Measurements from ENCODE around the gene RHCE.

Gene RHCE

GRCh38 chr1:25338188-25338981, 82.2 kb downstream of the RHCE start, which contains the start of gene TMEM50A (continued):
- TF ChIP-seq TSHZ1 (tag by site-specific recombination; IDR thresholded peaks at IDR 0.05; ENCODE audit: borderline replicate concordance) (no peak), ZNF37A (tag by site-specific recombination; IDR thresholded peaks at IDR 0.05) (no peak), INSM2 (tag by site-specific recombination; IDR thresholded peaks at IDR 0.05) (peak; percentile 65; the same call in 1 of the 2 replicates), ZNF23 (tag by site-specific recombination; IDR thresholded peaks at IDR 0.05; ENCODE audit: borderline replicate concordance) (no peak), ZNF561 (tag by site-specific recombination; IDR thresholded peaks at IDR 0.05; ENCODE audit: borderline replicate concordance) (peak; percentile 75; the same call in 1 of the 2 replicates), ZNF521 (tag by site-specific recombination; IDR thresholded peaks at IDR 0.05) (no peak), HIC1 (tag by site-specific recombination; IDR thresholded peaks at IDR 0.05) (peak; percentile 79), SCRT2 (tag by site-specific recombination; IDR thresholded peaks at IDR 0.05) (no peak), ZNF837 (tag by site-specific recombination; IDR thresholded peaks at IDR 0.05) (no peak), ELK4 (IDR thresholded peaks at IDR 0.05; ENCODE audit: borderline replicate concordance, low read depth, low read length) (no peak), ZBTB1 (tag by site-specific recombination; IDR thresholded peaks at IDR 0.05) (no peak), ZNF354C (tag by site-specific recombination; IDR thresholded peaks at IDR 0.05; ENCODE audit: borderline replicate concordance, low read depth) (no peak), ZNF391 (tag by site-specific recombination; IDR thresholded peaks at IDR 0.05; ENCODE audit: borderline replicate concordance, low read depth) (peak; percentile 82; the same call in 1 of the 2 replicates), ZNF670 (tag by site-specific recombination; IDR thresholded peaks at IDR 0.05; ENCODE audit: low read depth) (no peak), ZNF701 (tag by site-specific recombination; IDR thresholded peaks at IDR 0.05) (no peak), ZNF16 (tag by site-specific recombination; IDR thresholded peaks at IDR 0.05; ENCODE audit: low read depth) (no peak), ZNF140 (tag by site-specific recombination; IDR thresholded peaks at IDR 0.05) (no peak), ZNF341 (tag by site-specific recombination; IDR thresholded peaks at IDR 0.05; ENCODE audit: low read depth) (peak; percentile 80), ATF2 (tag by site-specific recombination; IDR thresholded peaks at IDR 0.05; ENCODE audit: low read depth) (no peak), ZNF645 (tag by site-specific recombination; IDR thresholded peaks at IDR 0.05) (no peak), ZNF639 (tag by site-specific recombination; IDR thresholded peaks at IDR 0.05) (no peak), ZSCAN5A (tag by site-specific recombination; IDR thresholded peaks at IDR 0.05) (peak; percentile 13; the same call in 1 of the 2 replicates)

Data from HEK293 (cell line).